Tibial nerve (tissue), 4 donors: Measurements from ENCODE around the gene GPX4.

Experiments
- EP300 ChIP-seq, 2 donors: sonication (generic); formaldehyde crosslinking; IDR thresholded peaks; one replicate each; pipeline ENCODE4 v1.6.1; 2017; ENCODE audit warnings: antibody characterized with exemption in 2 of 2, mild to moderate bottlenecking in 1 of 2
- POLR2A ChIP-seq, 2 donors: fragments of 450-650 bp; IDR thresholded peaks; one replicate each; pipeline ENCODE4 v1.6.1; 2017; ENCODE audit warnings: antibody characterized with exemption in 2 of 2, mild to moderate bottlenecking in 2 of 2, moderate library complexity in 2 of 2
- TF ChIP-seq, protein P1 (sequence below), 5 experiments: fragments of 200-600 bp in 3 of 5; fragments of 450-650 bp in 2 of 5; sonication (generic) in 3 of 5; IDR thresholded peaks; one replicate each; pipeline ENCODE4 v1.5.1; 2016 to 2019; ENCODE audit warnings: antibody characterized with exemption in 5 of 5, mild to moderate bottlenecking in 3 of 5, moderate library complexity in 2 of 5

- TF ChIP-seq, protein P1, sequence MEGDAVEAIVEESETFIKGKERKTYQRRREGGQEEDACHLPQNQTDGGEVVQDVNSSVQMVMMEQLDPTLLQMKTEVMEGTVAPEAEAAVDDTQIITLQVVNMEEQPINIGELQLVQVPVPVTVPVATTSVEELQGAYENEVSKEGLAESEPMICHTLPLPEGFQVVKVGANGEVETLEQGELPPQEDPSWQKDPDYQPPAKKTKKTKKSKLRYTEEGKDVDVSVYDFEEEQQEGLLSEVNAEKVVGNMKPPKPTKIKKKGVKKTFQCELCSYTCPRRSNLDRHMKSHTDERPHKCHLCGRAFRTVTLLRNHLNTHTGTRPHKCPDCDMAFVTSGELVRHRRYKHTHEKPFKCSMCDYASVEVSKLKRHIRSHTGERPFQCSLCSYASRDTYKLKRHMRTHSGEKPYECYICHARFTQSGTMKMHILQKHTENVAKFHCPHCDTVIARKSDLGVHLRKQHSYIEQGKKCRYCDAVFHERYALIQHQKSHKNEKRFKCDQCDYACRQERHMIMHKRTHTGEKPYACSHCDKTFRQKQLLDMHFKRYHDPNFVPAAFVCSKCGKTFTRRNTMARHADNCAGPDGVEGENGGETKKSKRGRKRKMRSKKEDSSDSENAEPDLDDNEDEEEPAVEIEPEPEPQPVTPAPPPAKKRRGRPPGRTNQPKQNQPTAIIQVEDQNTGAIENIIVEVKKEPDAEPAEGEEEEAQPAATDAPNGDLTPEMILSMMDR (IDR thresholded peaks at IDR 0.05): no peak
- TF ChIP-seq EP300 (IDR thresholded peaks at IDR 0.05) (no peak), POLR2A (IDR thresholded peaks at IDR 0.05) (no peak)
Observed at GRCh38 chr19:1135454-1135853, 31.7 kb downstream of the GPX4 start.
